Suprapubic skin (tissue), 4 donors: Measurements from ENCODE around the gene GADD45GIP1.

Experiments used
- CTCF ChIP-seq, 2 donors: fragments of 200-600 bp in 1 of 2; fragments of 450-650 bp in 1 of 2; sonication (generic) in 1 of 2; IDR thresholded peaks; one replicate each; pipeline ENCODE4 v1.5.1; 2016 to 2019; ENCODE audit warnings: antibody characterized with exemption in 2 of 2, mild to moderate bottlenecking in 1 of 2, moderate library complexity in 1 of 2
- EP300 ChIP-seq: sonication (generic); formaldehyde crosslinking; IDR thresholded peaks from one replicate; pipeline ENCODE4 v1.6.1; 2017; ENCODE audit warnings: antibody characterized with exemption
- POLR2AphosphoS5 ChIP-seq, 3 donors: sonication (generic); formaldehyde crosslinking; IDR thresholded peaks; one replicate each; pipeline ENCODE4 v1.6.1; 2017; ENCODE audit warnings: antibody characterized with exemption in 3 of 3

DNA sequence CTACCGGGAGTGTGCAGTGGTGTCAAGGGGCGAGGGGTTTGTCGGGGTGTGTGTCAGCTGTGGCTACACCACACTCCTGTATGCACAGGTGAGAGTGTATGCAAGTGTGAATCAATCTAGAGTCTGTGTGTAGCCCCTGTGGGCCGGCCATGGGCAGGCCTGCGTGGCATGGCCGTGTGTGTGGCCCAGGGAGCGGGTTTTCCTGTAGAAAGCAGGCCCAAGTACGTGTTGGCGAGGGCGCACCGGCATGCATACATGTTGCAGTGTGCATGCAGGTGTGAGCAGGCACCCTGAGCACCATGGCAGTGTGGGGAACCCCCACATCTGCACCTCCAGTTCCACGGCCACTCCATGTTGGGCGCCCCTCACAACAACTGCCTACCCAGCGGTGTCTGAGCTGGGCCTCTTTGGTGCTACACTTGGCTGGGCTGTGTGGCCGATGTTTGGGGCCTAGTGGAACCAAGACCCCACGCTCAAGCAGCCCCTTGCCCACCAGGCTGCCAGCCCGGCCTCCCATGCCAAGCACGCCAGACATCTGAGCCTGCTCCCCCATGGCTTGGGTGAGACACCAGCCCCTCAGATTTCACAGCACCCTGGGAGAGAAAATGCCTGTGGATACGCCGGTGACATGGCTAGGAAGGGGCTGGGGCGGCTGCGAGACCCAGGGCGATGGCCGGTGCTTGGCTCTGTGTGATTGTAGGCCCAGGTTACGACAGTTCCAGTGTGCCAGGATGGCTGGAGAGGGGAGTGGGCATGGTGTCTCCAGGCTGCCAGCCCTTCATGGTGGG is 40.4 kb upstream of the GADD45GIP1 start:
- no peak for TF ChIP-seq CTCF (IDR thresholded peaks at IDR 0.05)
- TF ChIP-seq EP300: no peak
- no peak for TF ChIP-seq POLR2AphosphoS5 (IDR thresholded peaks at IDR 0.05)
